Pons (tissue), 1 donor: ENCODE data around the gene RASSF4.

Experiments
- DNase-seq: peaks from one replicate; pipeline ENCODE4 v3.0.0-alpha.2; 2016; ENCODE audit warnings: low spot score

The RASSF4 gene

GRCh38 chr10:44928462-44928861 is 31.1 kb upstream of the RASSF4 start:
- no peak for DNase-seq

- no peak for DNase-seq
Observed at GRCh38 chr10:44929356-44930255, 30.0 kb upstream of the RASSF4 start.

- DNase-seq = no peak
Observed at GRCh38 chr10:44930904-44931620, 28.5 kb upstream of the RASSF4 start.

DNA sequence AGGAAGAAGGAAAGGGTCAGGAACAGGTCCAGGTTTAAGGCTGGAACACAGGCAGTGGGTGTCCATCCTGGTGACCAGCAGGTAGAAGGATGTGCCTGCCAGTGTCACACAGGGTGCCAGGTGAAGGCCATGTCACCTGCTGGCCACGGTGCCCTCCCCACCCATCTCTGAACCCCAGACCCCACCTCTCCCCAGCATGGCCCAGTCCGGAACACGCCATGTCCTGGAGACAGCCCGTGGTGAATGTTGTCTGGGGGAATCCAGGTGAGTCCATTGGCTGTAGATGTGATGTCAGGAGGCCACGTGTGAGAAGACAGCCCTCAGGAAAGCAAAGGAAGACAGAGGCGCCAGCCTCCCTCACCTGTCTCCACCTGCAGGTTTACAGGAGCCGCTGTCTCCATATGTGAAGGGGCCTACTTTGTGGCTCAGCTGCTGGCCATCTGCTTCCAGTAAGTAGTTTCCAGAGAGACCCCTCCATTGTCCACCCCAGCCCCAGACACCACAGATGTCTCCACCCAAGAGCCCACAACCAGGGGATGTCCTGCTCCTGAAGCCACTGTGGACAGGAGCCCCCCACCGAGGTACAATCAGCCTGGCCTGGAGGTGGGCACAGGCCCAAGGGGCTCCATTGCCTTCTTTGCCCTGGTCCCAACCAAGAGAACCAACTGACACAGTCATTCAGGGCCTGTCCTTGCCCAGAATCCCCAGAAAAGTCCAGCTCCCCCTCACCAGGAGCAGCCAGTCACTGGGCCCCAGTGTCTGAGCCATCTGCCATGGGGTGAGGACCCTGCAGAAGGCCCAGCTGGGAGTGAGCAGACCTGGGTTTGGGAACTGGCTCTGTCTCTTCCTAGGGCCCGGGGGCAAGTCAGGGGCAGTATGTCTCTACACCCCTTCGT is 27.7 kb upstream of the RASSF4 start:
- DNase-seq = no peak

- DNase-seq = peak; percentile 85
Observed at GRCh38 chr10:44932517-44933450, 26.8 kb upstream of the RASSF4 start.

- no peak for DNase-seq
Observed at GRCh38 chr10:44933451-44934321, 25.9 kb upstream of the RASSF4 start.

DNA sequence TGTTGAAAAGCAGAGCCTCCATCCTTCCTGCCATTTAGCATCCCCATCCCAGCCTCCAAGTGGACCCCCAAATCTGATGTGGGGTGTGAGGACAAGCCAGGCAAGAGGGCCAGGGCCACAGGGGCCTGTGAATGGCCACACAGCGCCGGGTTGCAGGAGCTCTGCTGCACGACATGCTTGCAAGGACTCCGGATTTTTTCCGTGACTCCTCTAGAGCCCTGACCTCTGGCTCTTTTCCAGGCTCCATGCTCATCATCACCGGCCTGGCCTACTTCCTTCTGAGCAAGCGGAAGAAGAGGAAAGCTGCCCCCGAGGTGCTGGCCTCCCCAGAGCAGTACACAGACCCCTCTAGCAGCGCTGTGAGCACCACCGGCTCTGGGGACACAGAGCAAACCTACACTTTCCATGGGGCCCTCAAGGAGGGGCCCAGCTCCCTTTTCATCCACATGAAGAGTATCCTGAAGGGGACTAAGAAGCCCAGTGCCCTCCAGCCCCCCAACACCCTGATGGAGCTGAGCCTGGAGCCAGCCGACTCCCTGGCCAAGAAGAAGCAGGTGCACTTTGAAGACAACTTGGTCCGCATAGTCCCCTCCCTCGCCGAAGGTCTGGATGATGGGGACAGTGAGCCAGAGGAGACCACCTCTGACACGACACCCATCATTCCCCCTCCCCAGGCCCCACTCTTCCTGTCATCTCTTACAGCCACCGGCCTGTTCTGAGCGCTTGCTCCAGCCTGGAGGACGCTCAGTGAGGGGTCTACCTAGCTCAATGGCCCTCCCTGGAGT is 25.0 kb upstream of the RASSF4 start:
- DNase-seq = no peak

GRCh38 chr10:44935201-44935965 is 24.2 kb upstream of the RASSF4 start:
- peak; percentile 94 for DNase-seq

DNA sequence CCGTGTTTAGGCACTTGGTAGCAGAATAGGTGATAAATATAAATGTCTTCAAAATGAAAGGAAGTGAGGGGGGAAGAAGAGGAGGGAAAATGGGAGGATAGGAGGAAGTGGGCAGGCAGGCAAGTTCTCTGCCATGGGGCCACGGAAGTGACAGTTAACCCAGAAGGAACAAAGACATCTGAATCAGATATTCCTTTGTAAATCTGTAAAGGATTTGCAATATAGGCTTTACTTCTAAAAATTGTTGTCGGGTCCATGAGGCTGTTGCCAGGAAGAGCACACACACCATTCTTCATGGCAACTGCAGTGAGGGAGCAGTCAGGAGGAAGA is 23.7 kb upstream of the RASSF4 start:
- no peak for DNase-seq

- DNase-seq = no peak
Observed at GRCh38 chr10:44936314-44936975, 23.2 kb upstream of the RASSF4 start.

GRCh38 chr10:44937196-44938005 is 22.2 kb upstream of the RASSF4 start:
- peak; percentile 68 for DNase-seq

GRCh38 chr10:44938956-44939355 is 20.6 kb upstream of the RASSF4 start:
- no peak for DNase-seq

- no peak for DNase-seq
Observed at GRCh38 chr10:44939691-44940401, 19.8 kb upstream of the RASSF4 start.

- DNase-seq = no peak
Observed at GRCh38 chr10:44944354-44944753, 15.2 kb upstream of the RASSF4 start.

- DNase-seq = no peak
Observed at GRCh38 chr10:44946205-44946604, 13.4 kb upstream of the RASSF4 start.

GRCh38 chr10:44947371-44948152 is 12.0 kb upstream of the RASSF4 start:
- no peak for DNase-seq
